ENCODE measurements around the gene CBX1.

The CBX1 gene

DNA sequence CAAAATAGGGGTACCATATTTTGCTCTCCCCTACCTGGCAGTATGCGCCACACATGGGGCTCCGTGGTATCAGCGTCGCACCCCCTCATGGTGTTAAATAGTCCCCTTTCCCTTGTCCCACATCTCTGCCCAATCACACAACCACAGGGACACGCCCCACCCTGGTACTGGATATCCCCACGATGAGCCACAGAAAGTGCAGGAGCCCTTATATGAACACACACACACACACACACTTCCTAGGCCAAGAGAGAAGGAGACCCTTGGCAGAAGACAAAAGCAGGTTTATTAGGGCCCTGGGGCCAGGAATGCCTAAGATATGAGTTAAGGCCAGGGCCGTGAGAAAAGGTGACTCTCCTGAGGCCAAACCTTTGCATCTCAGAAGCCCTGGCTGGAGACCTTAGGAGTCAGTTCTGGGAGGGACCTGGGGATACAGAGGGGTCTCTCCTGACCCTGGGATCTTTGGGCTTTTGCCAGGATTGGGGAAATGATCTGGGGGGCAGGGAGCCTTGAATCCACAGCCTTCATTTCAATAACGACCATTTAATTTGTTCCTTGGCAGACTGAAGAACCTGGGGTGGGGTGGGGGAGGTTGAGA lies 75.3 kb downstream of the CBX1 start:
- no peak for DNase-seq (ENCODE audit: low read depth)

DNA sequence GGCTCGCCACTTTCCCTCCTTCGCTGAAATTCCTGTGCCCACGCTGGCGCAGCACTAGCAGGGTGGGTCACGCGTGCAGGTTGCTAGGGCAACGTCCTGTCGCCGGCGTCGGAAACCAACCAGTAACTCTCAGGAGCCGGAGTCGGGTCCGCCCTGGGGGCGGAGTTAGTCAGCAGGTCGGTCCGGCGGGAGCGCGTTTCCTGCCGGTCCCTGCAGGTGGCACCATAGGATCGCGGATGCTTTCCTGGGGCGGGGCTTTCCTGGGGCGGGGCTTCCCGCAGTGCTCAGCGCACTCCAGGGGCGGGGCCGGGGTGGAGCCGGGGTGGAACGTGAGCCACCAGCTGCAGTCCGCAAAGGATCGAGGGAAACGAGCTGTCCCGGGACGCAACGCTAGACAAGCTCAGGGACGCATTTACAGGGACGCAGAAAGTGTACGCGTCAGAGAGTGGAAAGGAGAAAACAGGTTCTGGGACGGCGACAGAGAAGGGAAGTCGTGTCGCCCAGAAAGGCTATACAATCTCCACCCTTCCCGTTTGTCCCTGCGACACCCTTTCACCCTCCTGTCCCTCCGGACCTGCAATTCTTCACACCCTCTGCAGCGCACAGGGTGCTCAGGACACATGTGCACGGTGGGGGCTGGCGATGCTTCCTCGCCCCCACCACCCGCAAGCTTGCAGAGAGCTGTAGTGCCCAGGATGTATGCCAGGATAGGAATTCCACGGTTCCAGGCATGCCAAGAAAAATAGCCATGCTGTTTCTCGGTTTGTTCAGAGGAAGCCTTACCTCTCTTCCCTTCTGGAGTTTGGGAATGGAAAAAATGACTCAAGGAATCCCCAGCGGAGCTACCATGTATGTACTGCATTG lies 76.0 kb downstream of the CBX1 start:
- peak; percentile 93 for DNase-seq (ENCODE audit: low read depth)

DNA sequence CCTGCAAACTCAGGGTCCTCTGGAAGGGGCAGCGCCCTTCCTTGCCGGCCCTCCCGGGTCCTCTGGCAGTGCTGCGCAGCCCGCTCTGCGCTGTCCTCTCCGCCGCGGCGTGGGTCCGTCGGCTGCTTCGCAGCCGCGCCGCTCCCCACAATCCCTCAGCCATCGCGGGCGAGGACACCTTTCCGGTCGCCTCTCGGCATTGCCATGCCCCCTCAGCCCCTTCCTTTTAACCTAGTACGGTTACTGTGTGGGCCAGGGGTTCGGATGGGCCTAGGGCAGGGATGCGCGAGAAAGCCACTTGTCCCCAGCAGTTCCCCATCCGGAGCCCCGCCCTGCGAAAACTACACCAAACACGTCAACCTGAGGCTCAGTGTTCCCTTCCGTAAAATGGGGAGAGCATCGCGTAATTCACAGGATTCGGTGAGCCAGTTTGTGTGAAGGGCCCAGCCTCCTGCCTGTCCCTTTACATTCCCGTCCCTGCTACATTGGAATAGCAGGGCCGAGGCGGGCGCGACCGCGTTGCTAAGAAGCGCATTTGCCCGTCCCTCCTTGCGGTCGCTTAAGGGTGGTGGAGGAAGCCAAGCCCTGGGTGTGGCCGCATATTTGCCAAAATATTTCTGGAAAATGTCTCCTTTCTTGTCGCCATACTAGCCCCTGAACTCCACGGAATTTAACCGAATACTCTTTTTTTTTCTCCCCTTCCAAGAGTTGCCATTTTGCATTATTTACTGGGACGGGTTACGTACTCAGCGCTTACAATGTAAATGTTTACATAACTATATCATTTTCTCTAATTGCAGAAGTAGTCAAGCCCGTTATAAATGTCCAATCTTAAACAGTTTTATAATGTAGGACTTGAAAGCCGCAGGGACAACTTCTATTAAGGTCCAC lies 76.9 kb downstream of the CBX1 start:
- no peak for DNase-seq (ENCODE audit: low read depth)

DNA sequence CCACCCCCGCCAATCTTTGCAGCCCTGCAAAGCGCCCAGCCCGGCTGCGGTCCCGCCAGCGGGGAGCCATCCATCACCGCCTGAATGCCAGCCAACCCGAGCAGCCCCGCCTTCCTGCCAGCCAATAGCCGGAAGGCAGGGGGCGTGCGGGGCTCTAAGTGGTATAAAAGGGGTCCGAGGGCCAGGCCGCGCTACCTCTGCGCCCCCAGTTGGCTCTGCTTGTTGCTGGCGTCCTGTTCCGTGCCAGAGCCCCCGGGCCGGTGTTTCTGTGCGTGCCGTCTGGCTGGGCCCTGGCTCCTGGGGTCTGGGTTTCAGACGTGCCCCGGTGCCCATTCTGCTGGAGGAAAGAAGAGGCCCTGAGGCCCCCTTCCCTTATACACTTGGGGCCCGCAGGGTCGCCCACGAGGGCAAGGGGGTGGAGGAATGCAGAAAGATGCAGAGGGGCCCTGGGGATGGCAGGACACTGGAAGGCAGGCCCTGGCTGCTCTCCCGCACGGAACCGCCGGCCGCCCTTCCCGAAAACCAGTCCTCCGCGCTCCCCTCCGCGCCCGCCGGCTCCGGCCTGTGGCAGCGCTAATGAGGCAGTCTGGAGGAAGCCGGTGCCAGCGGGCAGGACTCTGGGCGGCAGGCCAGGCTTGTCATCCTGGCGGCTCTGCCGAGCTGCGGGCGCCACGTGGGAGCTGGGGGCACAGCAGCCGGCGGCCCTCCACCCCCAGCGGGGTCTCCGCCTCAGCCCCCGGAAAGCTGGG lies 77.7 kb downstream of the CBX1 start:
- peak; percentile 55 for DNase-seq (ENCODE audit: low read depth)

DNA sequence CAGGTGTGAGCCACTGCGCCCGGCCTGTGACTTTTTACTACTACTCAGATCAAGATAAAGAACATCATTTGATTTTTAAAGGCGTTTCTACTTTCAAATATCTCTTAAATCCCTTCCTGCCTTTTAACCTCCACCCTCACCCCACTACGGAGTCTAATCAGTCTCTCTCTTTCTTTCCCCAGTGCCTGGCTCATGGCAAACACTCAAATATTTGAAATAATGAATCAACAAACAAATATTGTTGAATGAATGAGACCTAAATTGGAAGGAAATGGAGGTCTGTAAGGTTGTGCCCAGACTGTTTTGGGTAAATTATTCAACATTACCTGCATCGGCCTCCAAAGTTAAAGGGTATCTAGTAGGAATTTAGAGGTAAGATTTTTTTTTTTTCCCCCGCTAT lies 78.4 kb downstream of the CBX1 start:
- DNase-seq (ENCODE audit: low read depth), result no peak

DNA sequence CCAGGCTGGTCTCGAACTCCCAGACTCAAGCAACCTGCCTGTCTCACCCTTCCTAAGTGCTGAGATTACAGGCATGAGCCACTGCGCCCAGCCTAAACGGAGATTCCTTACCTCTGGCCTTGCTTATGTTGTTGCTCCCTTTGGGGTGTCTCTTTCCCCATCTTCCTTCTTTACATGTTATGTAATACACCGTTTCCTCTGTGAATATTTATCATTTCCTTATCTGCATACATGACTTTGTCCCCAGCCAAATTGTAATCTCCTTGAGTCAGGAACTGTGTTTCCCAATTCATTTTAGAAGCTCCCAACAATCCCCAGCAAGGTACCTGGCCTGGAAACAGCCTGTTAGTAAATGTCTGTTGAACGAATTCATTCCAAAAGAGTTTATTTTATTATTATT lies 79.3 kb downstream of the CBX1 start:
- DNase-seq (ENCODE audit: low read depth), result peak; percentile 48
